ACHN (cell line): Measurements from ENCODE around the gene P2RY6.
A peak's percentile ranks its signal among the peaks of the same experiment; 100 is the strongest.

Source experiments
- DNase-seq: peaks from one replicate; pipeline ENCODE4 v3.0.0-alpha.2; 2015
- in situ Hi-C: cut with HindIII; loops from 2 replicates; pipeline ENCODE4 v1.10.0; 2017; ENCODE audit warnings: low sequenced_read_pairs, low pct_ligation_motif_present, low pct_unique_long_range_greater_than_20kb

The P2RY6 gene

DNA sequence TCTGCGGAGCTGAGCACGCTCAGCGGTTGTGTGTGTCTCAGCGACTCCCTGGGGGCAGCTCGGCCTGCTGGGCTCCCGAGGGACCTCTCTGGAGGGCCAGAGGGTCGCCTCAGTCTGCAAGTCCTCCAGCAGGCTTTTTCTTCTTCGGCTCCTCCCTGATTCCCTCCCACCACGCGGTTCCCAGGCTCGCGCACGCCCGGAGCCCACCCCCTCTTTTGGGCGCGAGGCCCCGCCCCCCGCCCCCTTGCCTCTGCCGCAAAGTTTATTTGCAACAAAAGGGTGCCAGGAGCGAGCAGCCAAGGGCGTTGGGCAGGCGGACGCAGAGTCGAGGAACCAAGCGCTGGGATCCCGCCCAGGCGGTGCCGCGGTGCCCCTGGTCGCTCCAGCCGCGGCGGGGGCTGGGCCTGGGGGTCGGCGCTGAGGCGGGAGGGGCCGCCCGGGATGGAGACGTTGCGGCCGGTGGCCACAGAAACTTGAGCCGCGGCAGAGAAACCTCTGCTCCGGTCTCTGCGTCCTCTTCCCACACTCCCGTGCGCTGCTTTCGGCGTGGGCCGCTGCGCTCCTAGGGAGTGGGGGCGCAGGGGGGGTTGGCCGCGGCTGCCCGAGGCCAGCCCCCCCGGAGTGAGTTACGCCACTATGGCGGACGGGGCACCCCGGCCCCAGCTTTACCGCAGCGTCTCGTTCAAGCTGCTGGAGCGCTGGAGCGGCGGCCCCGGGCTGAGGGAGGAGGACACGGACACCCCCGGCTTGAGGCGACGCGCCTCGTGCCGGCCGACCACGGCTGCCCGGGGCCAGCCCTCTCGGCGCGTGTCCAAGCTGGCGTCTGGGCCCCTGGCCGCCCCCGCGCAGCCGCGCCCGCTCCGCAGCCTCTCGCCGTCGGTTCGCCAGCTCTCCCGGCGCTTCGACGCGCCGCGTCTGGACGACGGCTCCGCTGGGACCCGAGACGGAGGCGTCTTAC, 36.1 kb downstream of the P2RY6 start, which contains the start of gene ARHGEF17:
Gene ARHGEF17 (plus strand): TSS at position 274 of the 958 bp plus-strand sequence. CDS start 363 bp downstream, at position 637.
- DNase-seq, result peak; percentile 71
- in situ Hi-C loops, result no loop called here

DNA sequence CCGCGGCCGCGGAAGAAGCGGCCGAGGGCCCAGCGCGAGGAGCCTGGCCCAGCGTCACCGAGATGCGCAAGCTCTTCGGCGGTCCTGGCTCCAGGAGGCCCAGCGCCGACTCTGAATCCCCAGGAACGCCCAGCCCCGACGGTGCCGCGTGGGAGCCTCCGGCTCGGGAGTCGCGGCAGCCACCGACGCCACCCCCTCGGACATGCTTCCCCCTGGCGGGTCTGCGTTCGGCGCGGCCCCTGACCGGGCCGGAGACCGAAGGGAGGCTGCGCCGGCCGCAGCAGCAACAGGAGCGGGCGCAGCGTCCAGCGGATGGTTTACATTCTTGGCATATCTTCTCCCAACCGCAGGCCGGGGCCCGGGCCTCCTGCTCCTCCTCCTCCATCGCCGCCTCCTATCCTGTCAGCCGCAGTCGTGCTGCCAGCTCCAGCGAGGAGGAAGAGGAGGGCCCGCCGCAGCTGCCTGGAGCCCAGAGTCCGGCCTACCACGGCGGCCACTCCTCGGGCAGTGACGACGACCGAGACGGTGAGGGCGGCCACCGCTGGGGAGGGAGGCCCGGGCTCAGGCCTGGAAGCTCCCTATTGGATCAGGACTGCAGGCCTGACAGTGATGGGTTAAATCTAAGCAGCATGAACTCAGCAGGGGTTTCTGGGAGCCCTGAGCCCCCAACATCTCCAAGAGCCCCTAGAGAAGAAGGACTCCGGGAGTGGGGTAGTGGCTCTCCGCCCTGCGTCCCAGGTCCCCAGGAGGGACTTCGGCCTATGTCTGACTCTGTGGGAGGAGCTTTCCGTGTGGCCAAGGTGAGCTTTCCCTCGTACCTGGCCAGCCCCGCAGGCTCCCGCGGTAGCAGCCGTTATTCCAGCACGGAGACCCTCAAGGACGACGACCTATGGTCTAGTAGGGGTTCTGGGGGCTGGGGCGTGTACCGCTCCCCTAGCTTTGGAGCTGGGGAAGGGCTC, 37.1 kb downstream of the P2RY6 start:
- peak; percentile 94 for DNase-seq
- in situ Hi-C loops, result no loop called here

DNA sequence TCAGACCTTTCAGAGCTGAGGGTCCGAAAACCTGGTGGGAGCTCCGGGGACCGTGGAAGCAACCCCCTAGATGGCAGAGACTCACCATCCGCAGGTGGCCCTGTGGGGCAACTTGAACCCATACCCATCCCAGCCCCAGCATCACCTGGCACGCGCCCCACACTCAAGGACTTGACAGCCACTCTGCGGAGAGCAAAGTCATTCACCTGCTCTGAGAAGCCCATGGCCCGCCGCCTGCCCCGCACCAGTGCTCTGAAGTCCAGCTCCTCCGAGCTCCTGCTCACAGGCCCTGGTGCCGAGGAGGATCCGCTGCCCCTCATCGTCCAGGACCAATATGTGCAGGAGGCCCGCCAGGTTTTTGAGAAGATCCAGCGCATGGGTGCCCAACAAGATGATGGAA, 37.9 kb downstream of the P2RY6 start:
- DNase-seq, result no peak
- in situ Hi-C loops, result no loop called here

DNA sequence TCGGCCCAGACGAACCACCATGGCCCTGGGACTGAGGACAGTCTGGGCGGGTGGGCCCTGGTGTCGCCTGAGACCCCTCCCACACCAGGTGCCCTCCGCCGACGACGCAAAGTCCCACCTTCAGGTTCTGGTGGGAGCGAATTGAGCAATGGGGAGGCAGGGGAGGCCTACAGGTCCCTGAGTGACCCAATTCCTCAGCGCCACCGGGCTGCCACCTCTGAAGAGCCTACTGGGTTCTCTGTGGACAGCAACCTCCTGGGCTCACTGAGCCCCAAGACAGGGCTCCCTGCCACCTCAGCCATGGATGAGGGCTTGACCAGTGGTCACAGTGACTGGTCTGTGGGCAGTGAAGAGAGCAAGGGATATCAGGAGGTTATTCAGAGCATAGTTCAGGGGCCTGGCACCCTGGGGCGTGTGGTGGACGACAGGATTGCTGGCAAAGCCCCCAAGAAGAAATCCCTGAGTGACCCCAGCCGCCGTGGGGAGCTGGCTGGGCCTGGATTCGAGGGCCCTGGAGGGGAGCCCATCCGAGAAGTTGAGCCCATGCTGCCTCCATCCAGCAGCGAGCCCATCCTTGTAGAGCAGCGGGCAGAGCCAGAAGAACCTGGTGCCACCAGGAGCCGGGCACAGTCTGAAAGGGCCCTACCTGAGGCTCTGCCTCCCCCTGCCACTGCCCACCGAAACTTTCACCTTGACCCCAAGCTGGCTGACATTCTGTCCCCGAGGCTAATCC, 38.7 kb downstream of the P2RY6 start:
- DNase-seq, result no peak
- in situ Hi-C loops, result no loop called here

DNA sequence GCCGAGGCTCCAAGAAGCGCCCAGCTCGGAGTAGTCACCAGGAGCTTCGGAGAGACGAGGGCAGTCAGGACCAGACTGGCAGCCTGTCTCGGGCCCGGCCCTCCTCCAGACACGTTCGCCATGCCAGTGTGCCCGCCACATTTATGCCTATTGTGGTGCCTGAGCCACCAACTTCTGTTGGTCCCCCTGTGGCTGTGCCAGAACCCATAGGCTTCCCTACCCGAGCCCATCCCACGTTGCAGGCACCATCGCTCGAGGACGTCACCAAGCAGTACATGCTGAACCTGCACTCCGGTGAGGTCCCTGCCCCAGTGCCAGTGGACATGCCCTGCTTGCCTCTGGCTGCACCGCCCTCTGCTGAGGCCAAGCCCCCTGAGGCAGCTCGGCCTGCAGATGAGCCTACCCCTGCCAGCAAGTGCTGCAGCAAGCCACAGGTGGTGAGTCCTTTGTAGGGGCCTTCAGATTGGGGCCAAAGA, 39.3 kb downstream of the P2RY6 start:
- in situ Hi-C loops, result no loop called here
- DNase-seq, result no peak

DNA sequence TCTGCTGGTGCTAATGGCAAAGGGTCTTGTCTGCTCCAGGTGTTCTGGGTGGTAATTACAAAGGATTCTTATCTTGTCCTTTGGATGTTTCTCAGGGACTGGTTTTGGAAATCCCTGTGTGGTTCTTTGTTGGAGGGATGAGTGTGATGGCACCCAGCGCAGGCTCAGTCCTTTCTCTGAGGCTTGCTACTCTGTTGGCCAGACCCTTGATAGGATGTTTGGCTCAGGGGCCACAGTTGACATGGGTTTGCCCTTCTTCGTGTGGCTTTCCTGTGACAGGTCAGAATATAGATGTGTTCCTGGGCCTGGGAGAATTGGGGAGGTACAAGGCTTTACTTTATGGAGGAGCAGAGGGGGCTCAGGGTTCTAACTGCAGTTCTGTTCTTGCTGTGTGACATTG, 39.9 kb downstream of the P2RY6 start:
- in situ Hi-C loops, result no loop called here
- DNase-seq, result no peak

DNA sequence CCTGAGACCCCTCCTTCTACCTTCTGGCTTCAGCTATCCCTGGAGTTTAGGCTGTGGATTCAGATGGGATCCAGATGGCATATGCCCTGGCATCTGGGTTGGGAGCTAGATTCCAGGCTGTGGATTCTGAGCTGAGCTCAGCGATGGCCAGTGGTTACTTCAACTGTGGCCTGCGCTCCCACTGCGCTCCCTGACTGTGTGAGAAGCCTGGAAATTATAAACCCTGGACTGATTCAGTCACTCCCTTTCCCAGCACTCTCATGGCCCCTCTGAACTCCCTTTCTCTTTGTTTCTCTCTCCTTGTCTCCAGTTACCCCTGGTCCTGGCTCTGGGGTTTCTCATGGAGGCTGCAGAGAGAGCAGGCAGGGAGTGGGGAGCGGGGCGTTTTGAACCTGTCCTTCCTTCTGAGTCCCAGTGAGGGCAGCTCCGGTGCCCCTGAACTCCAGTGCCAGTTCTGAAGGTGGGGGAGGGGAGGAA, 40.8 kb downstream of the P2RY6 start:
- in situ Hi-C loops, result no loop called here
- no peak for DNase-seq

DNA sequence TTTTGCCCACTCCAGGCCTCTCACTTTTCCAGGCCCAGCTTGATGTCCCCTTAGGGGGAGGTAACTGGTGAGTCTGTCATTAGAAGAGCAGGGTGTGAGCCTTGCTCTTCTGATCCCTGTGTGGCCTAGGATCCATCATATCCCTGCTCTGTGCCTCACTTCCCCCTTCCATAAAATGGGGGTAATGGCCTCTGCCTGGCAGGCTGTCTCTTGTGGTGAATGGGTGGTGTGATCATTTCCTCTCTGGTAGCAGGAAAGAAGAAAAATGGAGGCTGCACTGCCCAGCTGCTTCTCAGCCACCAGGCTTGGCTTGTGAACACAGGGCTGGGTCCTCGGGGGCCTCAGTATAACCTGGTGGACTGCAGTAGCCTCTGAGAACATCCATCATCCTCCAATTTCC, 41.5 kb downstream of the P2RY6 start:
- in situ Hi-C loops, result no loop called here
- DNase-seq, result no peak

DNA sequence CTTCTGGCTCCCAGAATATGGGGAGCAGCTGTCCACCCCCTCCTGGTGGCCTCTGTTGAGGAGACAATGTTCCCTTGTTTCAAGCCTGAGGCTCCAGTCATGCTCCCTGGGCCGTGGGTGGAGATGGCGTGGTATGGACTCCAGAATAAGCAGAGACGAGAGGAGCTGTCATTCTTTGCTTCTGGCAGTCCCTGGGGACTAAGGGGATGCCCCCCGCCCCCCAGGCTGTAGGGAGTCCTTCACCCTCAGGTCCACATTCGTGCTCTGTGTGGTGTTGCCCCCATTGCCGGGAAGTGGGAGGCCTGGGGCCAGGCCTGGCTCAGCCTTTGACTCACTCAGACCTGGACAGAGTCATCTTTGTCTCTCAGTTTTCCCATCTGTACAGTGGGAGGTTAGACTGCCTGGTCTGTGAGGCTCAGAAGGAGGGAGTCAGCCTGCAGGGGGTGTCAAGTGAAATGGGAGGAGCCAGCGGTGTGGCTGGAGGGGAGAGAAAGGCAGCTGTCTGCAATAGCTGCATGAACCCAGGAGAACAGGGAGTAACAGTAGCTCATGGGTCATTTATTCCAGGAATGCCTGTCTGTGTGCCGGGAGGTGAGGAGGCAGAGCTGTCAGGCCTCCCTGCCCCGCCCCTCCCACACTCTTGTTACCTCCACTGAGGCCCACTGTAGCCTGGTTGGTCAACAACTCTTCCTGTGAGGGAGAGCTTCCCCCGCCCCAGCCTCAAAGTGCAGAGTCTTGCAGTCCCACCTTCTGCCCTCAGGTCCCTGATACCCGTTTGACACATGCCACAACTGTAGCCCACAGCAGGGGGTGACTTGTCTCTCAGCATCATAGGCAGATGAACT, 42.2 kb downstream of the P2RY6 start:
- DNase-seq, result peak; percentile 65
- in situ Hi-C loops, result no loop called here

DNA sequence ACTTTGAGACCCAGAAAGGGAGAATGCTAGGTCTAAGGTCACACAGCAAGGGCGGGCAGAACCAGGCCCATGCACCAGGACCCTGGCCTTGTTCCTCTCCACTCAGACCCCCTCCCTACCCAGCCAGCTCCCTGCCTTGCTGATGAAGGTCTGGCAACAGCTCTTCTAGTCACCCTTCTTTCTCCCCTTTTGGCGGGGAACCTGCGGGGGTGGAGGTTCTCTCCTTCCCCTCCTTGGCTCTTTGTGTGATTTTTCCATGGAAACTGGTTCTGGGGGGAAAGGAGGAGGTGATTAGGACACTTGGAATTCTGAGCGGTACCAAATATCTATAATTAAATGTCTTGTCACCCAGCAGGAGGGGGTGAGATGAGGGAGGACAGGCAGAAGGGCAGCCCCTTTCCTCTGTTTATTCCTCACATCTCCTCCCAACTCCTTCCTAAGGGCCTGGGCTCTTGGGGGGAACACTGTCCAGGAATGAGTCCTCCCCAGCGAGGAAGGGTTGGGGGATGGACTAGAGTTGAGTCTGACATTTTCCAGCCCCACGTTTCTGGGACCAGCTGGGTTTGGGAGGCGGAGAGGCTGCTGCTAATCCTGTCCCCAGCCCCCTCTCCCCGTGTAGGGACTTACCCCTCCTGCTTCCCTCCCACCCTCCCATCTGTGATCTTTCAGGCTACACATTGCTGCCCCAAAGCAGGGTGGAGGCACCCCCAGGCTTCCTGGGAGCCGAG, 43.3 kb downstream of the P2RY6 start:
- no peak for DNase-seq
- in situ Hi-C loops, result no loop called here

DNA sequence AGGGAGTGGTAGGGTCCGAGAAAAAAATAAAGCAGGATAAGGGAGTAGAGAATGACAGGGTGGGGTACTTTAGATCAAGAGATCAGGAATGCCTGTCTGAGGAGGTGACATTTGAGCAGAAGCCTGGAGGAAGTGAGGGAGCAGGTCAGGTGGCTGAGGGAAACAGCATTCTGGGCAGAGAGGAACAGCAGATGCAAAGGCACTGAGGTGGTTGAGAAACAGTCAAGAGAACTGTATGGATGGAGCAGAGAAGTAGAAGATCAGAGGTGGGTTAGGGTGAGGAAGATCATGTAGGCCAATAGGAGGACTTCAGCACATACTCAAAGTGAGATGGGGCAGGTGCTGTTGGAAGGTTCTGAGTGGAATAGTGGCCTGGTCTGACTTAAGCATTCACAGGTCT, 44.3 kb downstream of the P2RY6 start:
- no peak for DNase-seq
- in situ Hi-C loops, result no loop called here

DNA sequence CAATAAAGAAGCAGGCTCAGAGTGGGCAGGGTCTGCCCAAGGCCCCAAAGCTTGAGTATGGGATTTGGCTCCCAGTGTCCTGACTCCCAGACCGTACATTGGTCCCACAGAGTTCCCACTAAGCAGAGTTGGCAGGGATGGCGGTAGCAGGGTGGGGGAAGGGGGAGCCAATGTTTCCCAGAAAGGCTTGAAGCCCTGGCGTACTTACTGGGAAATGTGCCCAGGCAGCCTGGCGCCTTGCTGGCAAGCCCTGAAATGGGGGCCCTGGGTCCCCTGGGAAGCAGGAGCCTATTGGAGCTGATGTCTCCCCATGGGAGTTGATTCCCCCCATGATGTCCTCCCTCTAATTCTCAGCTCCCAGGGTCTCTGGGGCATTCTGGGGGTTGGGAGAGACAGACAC, 45.2 kb downstream of the P2RY6 start:
- in situ Hi-C loops, result no loop called here
- DNase-seq, result no peak

DNA sequence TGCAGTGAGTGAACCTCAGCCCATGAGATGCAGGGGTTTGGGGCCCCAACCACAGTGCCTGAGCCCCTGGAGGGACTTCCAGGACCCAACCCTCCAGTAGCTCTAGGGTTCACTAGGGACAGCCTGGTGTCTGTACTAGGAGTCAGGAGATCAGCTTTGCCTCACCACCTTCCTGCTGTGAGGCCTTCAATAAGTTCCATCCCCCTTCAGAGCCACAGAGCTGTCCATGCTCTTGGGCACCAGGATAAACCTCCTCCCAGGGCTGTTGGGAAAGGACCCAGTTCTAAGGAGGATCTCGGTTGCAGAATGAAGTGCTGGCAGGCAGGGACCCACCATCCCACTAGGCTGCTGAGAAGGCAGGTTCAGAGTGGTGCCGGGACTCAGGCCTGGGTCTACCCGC, 45.7 kb downstream of the P2RY6 start:
- in situ Hi-C loops, result no loop called here
- DNase-seq, result no peak

DNA sequence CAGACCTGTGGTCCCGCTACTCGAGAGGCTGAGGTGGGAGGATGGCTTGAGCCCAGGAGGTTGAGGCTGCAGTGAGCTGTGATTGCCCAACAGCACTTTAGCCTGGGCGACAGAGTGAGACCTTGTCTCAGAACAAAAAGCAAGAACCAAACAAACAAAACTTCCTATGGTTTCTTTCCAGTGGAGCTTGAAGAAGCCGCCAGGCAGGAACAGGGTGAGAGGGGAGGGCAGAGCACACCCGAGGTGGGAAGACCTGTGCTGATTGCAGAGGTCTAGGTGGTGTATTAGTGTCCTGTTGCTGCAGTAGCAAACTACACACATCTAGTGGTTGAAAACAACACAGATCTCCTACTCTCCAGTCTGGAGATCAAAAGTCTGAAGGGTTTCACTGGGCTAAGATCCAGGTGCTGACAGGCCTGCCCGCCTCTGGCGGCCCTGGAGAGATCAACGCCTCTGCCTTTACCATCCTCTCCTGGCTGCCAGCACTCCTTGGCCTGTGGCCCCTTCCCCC, 46.4 kb downstream of the P2RY6 start:
- in situ Hi-C loops, result no loop called here
- DNase-seq, result no peak

DNA sequence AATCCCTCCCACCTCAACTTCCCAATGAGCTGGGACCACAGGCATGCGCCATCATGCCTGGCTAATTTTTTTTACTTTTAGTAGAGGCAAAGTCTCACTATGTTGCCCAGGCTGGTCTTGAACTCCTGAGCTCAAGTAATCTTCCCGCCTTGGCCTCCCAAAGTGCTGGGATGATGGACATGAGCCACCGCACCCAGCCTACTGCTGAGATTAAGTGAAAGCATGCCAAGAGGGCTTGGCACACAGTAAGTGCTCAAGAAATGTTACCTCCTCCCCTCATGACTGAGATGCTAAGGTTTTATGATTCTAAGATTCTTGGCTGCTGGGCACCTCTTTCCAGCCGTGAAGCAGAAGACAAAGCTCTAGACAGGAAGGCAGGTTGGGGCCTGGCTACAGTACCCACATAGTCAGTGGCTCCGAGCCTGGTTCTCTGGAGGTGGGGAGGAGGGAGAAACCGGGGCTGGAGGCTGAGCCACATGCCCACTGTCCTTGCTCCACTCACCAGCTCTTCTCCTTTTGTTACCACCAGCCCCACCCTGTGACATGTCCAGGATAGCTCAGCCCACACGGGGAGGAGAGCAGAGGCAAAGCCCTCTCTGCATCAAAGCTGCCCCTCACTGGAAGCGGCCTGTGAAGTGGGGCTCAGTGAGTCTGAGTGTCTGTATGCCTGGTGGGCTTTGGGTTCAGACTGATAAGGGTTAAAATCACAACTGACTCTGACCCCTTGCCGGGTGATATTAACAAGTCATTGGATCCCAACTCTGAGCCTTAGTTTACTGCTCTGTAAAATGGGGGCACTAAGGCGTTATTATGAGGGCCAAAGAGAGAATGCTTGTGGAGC, 48.8 kb downstream of the P2RY6 start:
- in situ Hi-C loops, result no loop called here
- no peak for DNase-seq
